GM18507 (cell line): Measurements from ENCODE around the gene IFT43.

ENCODE experiments used
- DNase-seq: peaks from one replicate; pipeline ENCODE4 v3.0.0; 2011; ENCODE audit warnings: low read depth; ENCODE audit not compliant: insufficient read length; ENCODE audit errors: extremely low spot score
- FAIRE-seq: peaks from 2 replicates; lab custom pipeline; 2011; peaks lifted over from hg19 to GRCh38; lab: Jason Lieb, UNC

The IFT43 gene

GRCh38 chr14:76131071-76131965, 145.8 kb downstream of the IFT43 start:
- FAIRE-seq: no peak

DNA sequence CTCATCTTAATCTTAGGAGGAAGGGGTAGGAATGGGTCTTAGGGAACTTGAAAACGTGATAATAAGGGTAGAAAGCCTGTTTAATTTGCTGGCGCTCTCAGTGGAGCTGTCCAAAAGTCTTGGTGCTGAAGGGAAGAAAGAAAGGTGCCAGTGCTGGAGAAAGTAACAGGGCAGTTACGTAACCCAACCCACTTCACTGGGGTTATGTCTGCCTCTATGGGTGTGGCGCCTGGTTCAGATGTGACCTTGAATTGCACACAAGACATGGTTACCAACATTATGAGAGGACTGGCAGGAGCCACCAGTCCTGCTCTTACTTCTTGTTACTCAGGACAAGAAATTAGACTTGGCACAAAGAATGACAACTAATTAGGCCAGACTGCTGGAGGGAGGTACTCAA, 147.5 kb downstream of the IFT43 start:
- no peak for FAIRE-seq
- DNase-seq: no peak

More at GRCh38 chr14:76131071-76131965, 145.8 kb downstream of the IFT43 start:
- DNase-seq: no peak
